HEK293 (cell line): ENCODE measurements around the gene B3GLCT.
A peak's percentile ranks its signal among the peaks of the same experiment; 100 is the strongest.

Experiments used
- CTCF ChIA-PET: fragments of 350-600 bp; formaldehyde crosslinking; extraction: SDS; loops from one replicate; lab custom pipeline; 2021; ENCODE audit warnings: antibody characterized with exemption; lab: Yijun Ruan, JAX
- POLR2A ChIA-PET: fragments of 300-600 bp; formaldehyde crosslinking; extraction: SDS; loops from one replicate; lab custom pipeline; 2020; ENCODE audit warnings: antibody characterized with exemption, inconsistent platforms; lab: Yijun Ruan, JAX
- H3K27ac ChIP-seq: fragments of 200-500 bp; sonication (Bioruptor generic); 2 replicates; pipeline ENCODE4 v1.5.1; 2014; ENCODE audit warnings: low read depth, low read length, control low read depth, inconsistent platforms; ENCODE audit errors: extremely low read depth
- H3K36me3 ChIP-seq, 2 experiments: fragments of 200-500 bp in 1 of 2; sonication (Bioruptor generic) in 1 of 2; 1 replicate in 1 of 2; 2 replicates in 1 of 2; pipeline ENCODE4 v1.5.1; 2014 to 2017; ENCODE audit warnings: inconsistent platforms in 2 of 2, low read length in 2 of 2; ENCODE audit not compliant: control insufficient read depth in 2 of 2, insufficient read depth in 1 of 2
- H3K4me1 ChIP-seq: fragments of 200-500 bp; sonication (Bioruptor generic); 2 replicates; pipeline ENCODE4 v1.5.1; 2014; ENCODE audit warnings: mild to moderate bottlenecking, low read length, inconsistent platforms; ENCODE audit not compliant: control insufficient read depth, insufficient read depth
- H3K4me3 ChIP-seq: 2 replicates; pipeline ENCODE4 v1.5.1; 2011; ENCODE audit warnings: low read depth, mild to moderate bottlenecking, control low read depth, low read length, moderate library complexity
- H3K9me3 ChIP-seq: fragments of 200-500 bp; sonication (Bioruptor generic); 2 replicates; pipeline ENCODE4 v1.5.1; 2014; ENCODE audit warnings: low read depth, low read length, inconsistent platforms; ENCODE audit not compliant: control insufficient read depth, insufficient read depth
- BCL11A ChIP-seq: fragments of 450-650 bp; formaldehyde crosslinking; IDR thresholded peaks from 2 replicates; pipeline ENCODE4 v1.5.1; 2016; ENCODE audit warnings: low read depth, missing biosample characterization, missing genetic modification characterization
- GLI2 ChIP-seq: fragments of 450-650 bp; formaldehyde crosslinking; IDR thresholded peaks from 2 replicates; pipeline ENCODE4; 2017; ENCODE audit warnings: missing biosample characterization, missing genetic modification characterization, low read depth, borderline replicate concordance
- GLI4 ChIP-seq: fragments of 450-650 bp; formaldehyde crosslinking; IDR thresholded peaks from 2 replicates; pipeline ENCODE4 v1.5.1; 2016; ENCODE audit warnings: missing biosample characterization, missing genetic modification characterization
- INSM2 ChIP-seq: fragments of 450-650 bp; formaldehyde crosslinking; IDR thresholded peaks from 2 replicates; pipeline ENCODE4 v1.5.1; 2016; ENCODE audit warnings: missing biosample characterization, missing genetic modification characterization
- KLF8 ChIP-seq: fragments of 450-650 bp; formaldehyde crosslinking; IDR thresholded peaks from 2 replicates; pipeline ENCODE4 v1.5.1; 2016; ENCODE audit warnings: missing biosample characterization, missing genetic modification characterization
- MYNN ChIP-seq: fragments of 450-650 bp; formaldehyde crosslinking; IDR thresholded peaks from 2 replicates; pipeline ENCODE4 v1.5.1; 2016; ENCODE audit warnings: missing biosample characterization, missing genetic modification characterization, borderline replicate concordance
- PBX3 ChIP-seq: sonication (generic); formaldehyde crosslinking; IDR thresholded peaks from 2 replicates; pipeline ENCODE4 v1.8.1; 2022; ENCODE audit warnings: mild to moderate bottlenecking, moderate library complexity, missing genetic modification reagents
- SETDB1 ChIP-seq: IDR thresholded peaks from one replicate; pipeline ENCODE4 v1.6.1; 2017; ENCODE audit warnings: mild to moderate bottlenecking, low read length, moderate library complexity, mixed read lengths; ENCODE audit not compliant: insufficient read length
- TRIM28 ChIP-seq: IDR thresholded peaks from 2 replicates; pipeline ENCODE4 v1.6.1; 2011; ENCODE audit warnings: low read length, control low read depth, borderline replicate concordance
- WT1 ChIP-seq: fragments of 450-650 bp; formaldehyde crosslinking; IDR thresholded peaks from 2 replicates; pipeline ENCODE4 v1.5.1; 2016; ENCODE audit warnings: missing biosample characterization, missing genetic modification characterization
- YY2 ChIP-seq: fragments of 450-650 bp; formaldehyde crosslinking; IDR thresholded peaks from 2 replicates; pipeline ENCODE4 v1.5.1; 2016; ENCODE audit warnings: missing biosample characterization, missing genetic modification characterization
- ZBTB8A ChIP-seq: fragments of 450-650 bp; formaldehyde crosslinking; IDR thresholded peaks from 2 replicates; pipeline ENCODE4 v1.5.1; 2016; ENCODE audit warnings: missing biosample characterization, missing genetic modification characterization
- ZNF133 ChIP-seq: fragments of 450-650 bp; formaldehyde crosslinking; IDR thresholded peaks from 2 replicates; pipeline ENCODE4 v1.5.1; 2016; ENCODE audit warnings: missing biosample characterization, missing genetic modification characterization
- ZNF211 ChIP-seq: fragments of 450-650 bp; formaldehyde crosslinking; IDR thresholded peaks from 2 replicates; pipeline ENCODE4 v1.5.1; 2016; ENCODE audit warnings: low read depth, missing biosample characterization, missing genetic modification characterization
- ZNF24 ChIP-seq: fragments of 450-650 bp; formaldehyde crosslinking; IDR thresholded peaks from 2 replicates; pipeline ENCODE4 v1.5.1; 2016; ENCODE audit warnings: missing biosample characterization, missing genetic modification characterization
- ZNF302 ChIP-seq: fragments of 450-650 bp; formaldehyde crosslinking; IDR thresholded peaks from 2 replicates; pipeline ENCODE4 v1.5.1; 2016; ENCODE audit warnings: missing biosample characterization, missing genetic modification characterization, low read depth
- ZNF335 ChIP-seq: fragments of 450-650 bp; formaldehyde crosslinking; conservative IDR thresholded peaks from 2 replicates; pipeline ENCODE4 v1.5.1; 2016; ENCODE audit warnings: missing biosample characterization, missing genetic modification characterization
- ZNF391 ChIP-seq: fragments of 450-650 bp; formaldehyde crosslinking; IDR thresholded peaks from 2 replicates; pipeline ENCODE4 v1.5.1; 2016; ENCODE audit warnings: low read depth, missing biosample characterization, missing genetic modification characterization, borderline replicate concordance
- ZNF501 ChIP-seq: fragments of 450-650 bp; formaldehyde crosslinking; IDR thresholded peaks from 2 replicates; pipeline ENCODE4 v1.5.1; 2016; ENCODE audit warnings: missing biosample characterization, missing genetic modification characterization
- ZNF548 ChIP-seq: fragments of 450-650 bp; formaldehyde crosslinking; IDR thresholded peaks from 2 replicates; pipeline ENCODE4 v1.5.1; 2016; ENCODE audit warnings: missing biosample characterization, missing genetic modification characterization
- ZNF571 ChIP-seq: fragments of 450-650 bp; formaldehyde crosslinking; IDR thresholded peaks from 2 replicates; pipeline ENCODE4 v1.5.0; 2017; ENCODE audit warnings: missing biosample characterization, missing genetic modification characterization
- ZNF585B ChIP-seq: fragments of 450-650 bp; formaldehyde crosslinking; IDR thresholded peaks from 2 replicates; pipeline ENCODE4 v1.5.1; 2016; ENCODE audit warnings: missing biosample characterization, missing genetic modification characterization
- ZNF600 ChIP-seq: fragments of 450-650 bp; formaldehyde crosslinking; IDR thresholded peaks from 2 replicates; pipeline ENCODE4 v1.5.1; 2016; ENCODE audit warnings: missing biosample characterization, missing genetic modification characterization
- ZNF610 ChIP-seq: fragments of 450-650 bp; formaldehyde crosslinking; IDR thresholded peaks from 2 replicates; pipeline ENCODE4 v1.5.1; 2016; ENCODE audit warnings: missing biosample characterization, missing genetic modification characterization, borderline replicate concordance
- ZNF639 ChIP-seq: fragments of 450-650 bp; formaldehyde crosslinking; IDR thresholded peaks from 2 replicates; pipeline ENCODE4 v1.5.1; 2016; ENCODE audit warnings: missing biosample characterization, missing genetic modification characterization
- ZNF704 ChIP-seq: fragments of 450-650 bp; formaldehyde crosslinking; IDR thresholded peaks from 2 replicates; pipeline ENCODE4 v1.5.1; 2016; ENCODE audit warnings: missing biosample characterization, missing genetic modification characterization
- ZSCAN18 ChIP-seq: fragments of 450-650 bp; formaldehyde crosslinking; IDR thresholded peaks from 2 replicates; pipeline ENCODE4 v1.5.1; 2016; ENCODE audit warnings: missing biosample characterization, missing genetic modification characterization

The B3GLCT gene

GRCh38 chr13:31352467-31352866 is 152.7 kb downstream of the B3GLCT start (continued):
- TF ChIP-seq ZNF335 (no peak), ZNF133 (tag by site-specific recombination) (no peak), ZNF571 (tag by site-specific recombination) (no peak), BCL11A (tag by site-specific recombination) (no peak), ZNF501 (no peak), KLF8 (no peak), INSM2 (tag by site-specific recombination) (no peak), ZNF639 (no peak)

- TF ChIP-seq GLI4 (no peak), SETDB1 (peak; percentile 51), ZNF704 (tag by site-specific recombination) (no peak), TRIM28 (peak; percentile 20; the same call in 1 of the 2 replicates), ZNF610 (tag by site-specific recombination) (no peak), ZNF585B (tag by site-specific recombination) (peak; percentile 87), MYNN (tag by site-specific recombination) (no peak), ZNF24 (tag by site-specific recombination) (no peak), ZNF600 (tag by site-specific recombination) (no peak), PBX3 (CRISPR knock-in tag) (no peak), ZNF391 (tag by site-specific recombination) (no peak), WT1 (no peak), ZSCAN18 (tag by site-specific recombination) (no peak), YY2 (tag by site-specific recombination) (no peak), ZNF302 (tag by site-specific recombination) (no peak), ZNF211 (tag by site-specific recombination) (no peak), GLI2 (tag by site-specific recombination) (no peak), ZNF548 (no peak), ZBTB8A (no peak)
- TF ChIP-seq, all 188 proteins: peak for 3
- no peaks in the 10 kb centered on the region for H3K36me3 ChIP-seq
- ChIA-PET CTCF (no interaction called here), POLR2A (no interaction called here)
- H3K4me3 ChIP-seq = no peak overlapping the region
- H3K4me1 ChIP-seq = no peaks in the 10 kb centered on the region
- H3K27ac ChIP-seq = no peak overlapping the region
- no peaks in the 10 kb centered on the region for H3K9me3 ChIP-seq
Observed at GRCh38 chr13:31355001-31355400, 155.2 kb downstream of the B3GLCT start.
